Measurements from ENCODE around the gene PFDN1. TPM values are rescaled to one million over a fixed set of nuclear protein-coding genes. Genes with fewer than 3 reads are reported as not detected.

Gene PFDN1
- total and polyA plus RNA-seq, 9 of the 15 experiments (the other 6 are each of a cell fraction or from before 2014, with no cell fraction given), result 45.5 to 215 (median 78.0) TPM

- no peak overlapping the region for H3K4me3 ChIP-seq
- 0 out of 2 replicates have a peak, but pooled peaks cover 3% of the 10 kb centered on the region for H4K20me1 ChIP-seq (replicated peaks; ENCODE audit: control insufficient read depth, insufficient read depth, low read length)
- H3K4me1 ChIP-seq (replicated peaks in 1 of 2; ENCODE audit: control insufficient read depth in 2 of 2, insufficient read depth in 2 of 2, low read length in 2 of 2), result peaks cover 26 to 72% of the 10 kb centered on the region in 2 experiments
- no peaks in the 10 kb centered on the region for H3K27me3 ChIP-seq (ENCODE audit: control insufficient read depth in 2 of 2, insufficient read depth in 2 of 2, low read length in 2 of 2)
- ChIA-PET POLR2A (no interaction called here), CTCF (ENCODE audit: low intra/inter-chr PET ratio) (no interaction called here)
- peaks cover 19% of the 10 kb centered on the region for H3K36me3 ChIP-seq (ENCODE audit: control insufficient read depth, insufficient read depth, low read length)
- no TSS peak for BruUV-seq (replicated peaks)
- 89% methylated on average over 1 of the region's 1 CpG for whole genome bisulfite sequencing (ENCODE audit: insufficient coverage, low coverage, missing lambda C conversion rate)
- H2AFZ ChIP-seq (ENCODE audit: low read depth, low read length), result no peak overlapping the region
- H3K27ac ChIP-seq (ENCODE audit: extremely low read depth, low read depth, low read length), result peak overlapping the region; percentile 76
- intact Hi-C loops (cut with micrococcal nuclease) (no loop called here), in situ Hi-C loops (cut with MboI) (no loop called here)
- peaks cover 76% of the 10 kb centered on the region for H3K79me2 ChIP-seq (ENCODE audit: control insufficient read depth, insufficient read depth, low read length)
- FAIRE-seq (no peak), ATAC-seq (no peak), DNase-seq (ENCODE audit: extremely low read depth in 1 of 4, low spot score in 3 of 4) (no peak)
- peaks cover 4% of the 10 kb centered on the region for H3K9me1 ChIP-seq (ENCODE audit: control insufficient read depth, insufficient read depth, low read length)
- H3K4me2 ChIP-seq (ENCODE audit: insufficient read depth, low read length), result no peak overlapping the region
- H3K9ac ChIP-seq (ENCODE audit: insufficient read depth in 1 of 2, low read depth in 2 of 2, low read length in 2 of 2), result peak overlapping the region; percentile 39 to 72; a peak in 3 of 4 replicates
- TF ChIP-seq SMARCA5 (IDR thresholded peaks at IDR 0.05) (no peak), HNRNPH1 (optimal IDR thresholded peaks at IDR 0.05; ENCODE audit: low read depth, low read length) (no peak), BRF2 (IDR thresholded peaks at IDR 0.05; ENCODE audit: borderline replicate concordance, insufficient read depth, insufficient read length) (no peak), ARID3B (CRISPR knock-in tag; IDR thresholded peaks at IDR 0.05; ENCODE audit: borderline replicate concordance) (no peak), ZNF165 (CRISPR knock-in tag; IDR thresholded peaks at IDR 0.05; ENCODE audit: borderline replicate concordance) (no peak), MCM2 (IDR thresholded peaks at IDR 0.05; ENCODE audit: low read depth) (no peak), MCM5 (IDR thresholded peaks at IDR 0.05; ENCODE audit: low read depth) (no peak), NFRKB (IDR thresholded peaks at IDR 0.05; ENCODE audit: low read depth) (no peak), ZNF586 (CRISPR knock-in tag; conservative IDR thresholded peaks at IDR 0.05) (no peak), TCF3 (CRISPR knock-in tag; IDR thresholded peaks at IDR 0.05) (no peak), CBX5 (IDR thresholded peaks at IDR 0.05; ENCODE audit: borderline replicate concordance, low read depth) (no peak), HOMEZ (CRISPR knock-in tag; IDR thresholded peaks at IDR 0.05) (no peak), SRSF9 (IDR thresholded peaks at IDR 0.05; ENCODE audit: borderline replicate concordance, low read depth, low read length) (no peak)
- no peaks in the 10 kb centered on the region for H3K9me3 ChIP-seq (replicated peaks; ENCODE audit: control insufficient read depth, insufficient read depth, low read depth, low read length)
Measured at GRCh38 chr5:140222416-140222815, 80.5 kb downstream of the PFDN1 start.

All from K562 (cell line).